GM18909 (cell line): ENCODE results near the gene SHOX.

Experiments used
- ATAC-seq: cut with Tn5 transposase; IDR thresholded peaks from one replicate; pipeline ENCODE4 v1.9.1; 2021; ENCODE audit warnings: mild to moderate bottlenecking; ENCODE audit not compliant: unreplicated experiment, poor library complexity

The SHOX gene

GRCh38 chrX:662126-662525 is 31.5 kb downstream of the SHOX start:
- no peak for ATAC-seq

GRCh38 chrX:663841-664240 is 33.2 kb downstream of the SHOX start:
- no peak for ATAC-seq

DNA sequence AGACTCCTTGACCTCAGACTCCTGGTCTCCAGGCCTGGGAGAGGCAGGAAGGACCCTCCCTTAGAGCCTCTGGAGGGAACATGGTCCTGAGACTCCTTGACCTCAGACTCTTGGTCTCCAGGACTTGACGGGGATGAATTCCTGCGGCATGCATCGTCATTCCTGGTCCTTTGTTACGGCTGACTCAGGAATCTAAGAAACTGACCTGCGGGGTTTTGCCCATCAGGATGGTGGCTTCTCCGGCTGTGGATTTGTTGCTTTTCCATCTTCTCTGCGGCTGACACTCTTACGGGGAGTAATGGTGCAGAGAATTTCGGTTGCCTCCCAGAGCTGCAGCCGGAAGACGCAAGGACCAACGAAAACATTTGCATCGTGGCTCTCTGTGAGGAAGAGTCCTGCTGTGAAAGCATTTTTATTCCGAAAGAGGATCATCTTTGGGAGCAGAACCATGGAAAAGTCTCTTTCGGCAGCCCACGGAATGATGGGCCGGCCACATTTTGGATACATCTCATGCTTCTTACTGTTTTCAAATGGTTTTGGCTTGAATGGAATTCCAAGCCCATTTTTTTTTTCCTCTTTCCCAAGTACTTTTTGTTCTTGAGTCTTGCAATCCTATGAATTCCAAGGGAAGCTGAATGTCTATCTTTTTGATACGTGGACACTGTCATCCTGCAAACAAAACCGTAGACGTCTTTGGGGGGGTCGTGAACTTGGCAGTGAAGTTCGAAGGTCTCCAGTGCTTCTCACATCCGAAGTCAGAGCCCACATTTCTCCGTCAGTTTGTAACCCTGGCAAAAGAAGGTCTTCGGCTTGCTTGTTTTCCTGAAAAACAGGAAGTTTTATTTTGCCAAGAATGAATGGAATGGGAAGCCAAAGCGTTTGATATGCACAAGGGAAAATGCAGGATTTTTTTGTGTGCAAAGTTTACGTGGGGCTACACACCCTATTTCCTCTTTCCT is 36.5 kb downstream of the SHOX start:
- no peak for ATAC-seq

DNA sequence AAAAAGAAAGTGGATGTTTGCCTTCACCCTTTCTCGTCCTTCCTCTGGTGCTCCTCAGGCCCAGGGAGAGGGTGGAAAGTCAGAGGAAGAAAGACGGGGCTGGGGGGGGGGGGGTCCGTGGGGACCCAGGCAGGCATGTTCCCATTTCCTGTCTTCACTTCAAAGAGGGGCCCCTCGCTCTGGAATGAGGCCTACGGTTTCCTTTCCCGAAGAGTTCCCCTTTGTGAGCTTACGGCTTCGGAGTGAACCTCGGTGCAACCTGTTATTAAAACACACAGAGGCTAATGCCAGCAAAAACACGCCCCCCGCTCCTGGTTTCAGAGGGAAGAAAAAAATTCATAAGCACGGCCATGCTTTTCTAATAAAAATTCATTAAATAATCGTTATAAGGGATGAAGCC is 40.1 kb downstream of the SHOX start:
- ATAC-seq = no peak

GRCh38 chrX:672931-673330 is 42.3 kb downstream of the SHOX start:
- ATAC-seq = no peak

DNA sequence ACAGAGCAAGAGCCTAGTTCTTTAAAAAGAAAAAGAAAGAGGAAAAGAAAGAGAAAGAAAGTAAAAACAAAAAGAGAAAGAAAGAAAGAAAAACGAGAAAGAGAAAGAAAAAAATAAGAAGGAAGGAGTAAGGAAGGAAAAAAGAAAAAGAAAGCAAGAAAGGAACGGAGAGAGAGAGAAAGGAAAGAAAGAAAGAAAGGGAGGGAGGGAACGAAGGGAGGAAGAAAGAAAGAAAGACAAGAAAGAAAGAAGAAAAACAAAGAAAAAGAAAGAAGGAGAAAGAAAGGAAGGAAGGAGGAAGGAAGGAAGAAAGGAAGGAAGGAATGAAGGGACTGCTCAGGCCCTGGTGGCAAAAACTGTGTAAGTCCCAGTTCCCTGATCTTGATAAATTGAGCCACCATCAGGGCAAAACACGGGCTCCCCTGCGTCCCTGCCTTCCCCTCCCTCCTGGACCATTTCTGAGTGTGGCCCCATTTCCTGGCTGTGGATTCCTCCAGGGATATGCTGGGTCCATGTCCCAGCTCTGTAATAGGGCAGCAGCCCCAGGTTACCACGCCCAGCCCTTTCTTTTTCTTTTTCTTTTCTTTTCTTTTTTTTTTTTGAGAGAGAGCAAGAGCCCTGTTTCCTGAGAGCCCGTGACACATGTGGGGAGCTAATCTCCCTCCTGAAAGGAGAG is 44.8 kb downstream of the SHOX start:
- ATAC-seq = no peak

DNA sequence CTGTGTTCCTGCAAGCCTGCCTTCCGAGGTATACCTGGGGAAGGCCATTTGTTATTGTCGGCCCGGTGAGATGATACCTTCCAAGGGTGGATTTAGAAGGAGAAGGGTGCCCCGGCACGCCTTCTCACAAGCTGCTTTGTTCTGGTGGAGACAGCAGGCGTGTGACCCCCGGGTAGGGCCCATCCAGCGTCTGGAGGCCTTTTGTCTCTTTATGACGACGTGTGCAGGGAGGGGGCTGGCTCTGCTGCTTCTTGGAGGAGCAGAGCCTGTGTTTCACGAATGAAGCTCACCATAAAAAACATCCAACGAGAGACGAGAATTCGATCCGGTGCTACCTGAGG is 45.3 kb downstream of the SHOX start:
- no peak for ATAC-seq

DNA sequence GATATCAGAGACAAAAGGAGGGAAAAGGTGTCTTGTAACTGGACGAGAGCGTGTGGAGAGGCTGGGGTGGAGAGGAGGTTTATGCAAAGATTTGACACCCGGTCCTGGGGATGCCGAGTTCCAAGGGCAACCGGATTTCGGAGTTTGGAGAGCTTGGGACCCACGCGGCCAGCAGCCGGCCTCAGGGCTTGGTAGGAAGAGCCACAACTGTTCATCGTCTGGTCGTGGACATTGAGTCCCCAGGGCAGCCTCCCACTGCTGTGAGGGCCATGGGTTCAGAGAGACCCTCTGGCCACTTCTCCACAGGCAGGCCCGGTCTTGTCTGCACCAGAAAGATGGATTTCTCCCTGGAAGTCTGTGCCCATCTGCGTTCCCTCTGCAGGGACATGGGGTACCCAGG is 46.8 kb downstream of the SHOX start:
- ATAC-seq = no peak

- no peak for ATAC-seq
These were observed 48.8 kb downstream of the SHOX start for GRCh38 chrX:679291-679979.

DNA sequence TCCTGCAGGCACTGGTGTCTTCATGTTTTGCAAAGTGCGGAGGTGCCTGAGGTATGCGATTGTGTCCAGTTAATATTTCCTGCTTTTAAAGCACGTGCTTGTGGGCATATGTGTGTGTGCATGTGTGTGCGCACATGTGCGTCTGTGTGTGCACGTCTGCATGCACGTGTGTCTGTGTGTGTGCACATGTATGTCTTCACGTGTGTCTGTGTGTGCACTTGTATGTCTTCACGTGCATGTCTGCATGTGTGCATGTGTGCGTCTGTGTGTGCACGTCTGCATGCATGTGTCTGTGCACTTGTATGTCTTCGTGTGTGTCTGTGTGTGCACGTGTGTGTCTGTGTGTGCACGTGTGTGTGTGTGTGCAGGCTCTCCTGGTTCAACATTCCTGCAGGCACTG is 49.5 kb downstream of the SHOX start:
- no peak for ATAC-seq

DNA sequence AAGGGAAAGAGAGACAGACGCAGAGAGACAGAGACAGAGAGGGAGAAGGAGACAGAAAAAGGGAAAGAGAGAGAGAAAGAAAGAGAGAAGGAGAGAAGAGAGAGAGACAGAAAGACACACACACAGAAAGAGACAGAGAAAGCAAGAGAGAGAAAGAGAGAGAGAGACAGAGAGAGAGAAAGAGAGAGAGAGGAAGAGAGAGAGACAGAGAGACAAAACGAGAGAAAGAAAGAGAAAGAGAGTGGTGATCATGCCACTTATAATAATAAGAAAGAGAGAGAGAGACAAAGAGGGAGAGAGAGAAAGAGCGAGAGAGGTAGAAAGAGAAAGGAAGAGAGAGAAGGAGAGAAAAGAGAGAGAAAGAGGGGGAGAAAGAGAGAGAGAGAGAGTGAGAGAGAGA is 51.4 kb downstream of the SHOX start:
- ATAC-seq = no peak

- ATAC-seq = no peak
These were observed 52.3 kb downstream of the SHOX start for GRCh38 chrX:682892-683291.

- no peak for ATAC-seq
These were observed 53.0 kb downstream of the SHOX start for GRCh38 chrX:683576-683975.

DNA sequence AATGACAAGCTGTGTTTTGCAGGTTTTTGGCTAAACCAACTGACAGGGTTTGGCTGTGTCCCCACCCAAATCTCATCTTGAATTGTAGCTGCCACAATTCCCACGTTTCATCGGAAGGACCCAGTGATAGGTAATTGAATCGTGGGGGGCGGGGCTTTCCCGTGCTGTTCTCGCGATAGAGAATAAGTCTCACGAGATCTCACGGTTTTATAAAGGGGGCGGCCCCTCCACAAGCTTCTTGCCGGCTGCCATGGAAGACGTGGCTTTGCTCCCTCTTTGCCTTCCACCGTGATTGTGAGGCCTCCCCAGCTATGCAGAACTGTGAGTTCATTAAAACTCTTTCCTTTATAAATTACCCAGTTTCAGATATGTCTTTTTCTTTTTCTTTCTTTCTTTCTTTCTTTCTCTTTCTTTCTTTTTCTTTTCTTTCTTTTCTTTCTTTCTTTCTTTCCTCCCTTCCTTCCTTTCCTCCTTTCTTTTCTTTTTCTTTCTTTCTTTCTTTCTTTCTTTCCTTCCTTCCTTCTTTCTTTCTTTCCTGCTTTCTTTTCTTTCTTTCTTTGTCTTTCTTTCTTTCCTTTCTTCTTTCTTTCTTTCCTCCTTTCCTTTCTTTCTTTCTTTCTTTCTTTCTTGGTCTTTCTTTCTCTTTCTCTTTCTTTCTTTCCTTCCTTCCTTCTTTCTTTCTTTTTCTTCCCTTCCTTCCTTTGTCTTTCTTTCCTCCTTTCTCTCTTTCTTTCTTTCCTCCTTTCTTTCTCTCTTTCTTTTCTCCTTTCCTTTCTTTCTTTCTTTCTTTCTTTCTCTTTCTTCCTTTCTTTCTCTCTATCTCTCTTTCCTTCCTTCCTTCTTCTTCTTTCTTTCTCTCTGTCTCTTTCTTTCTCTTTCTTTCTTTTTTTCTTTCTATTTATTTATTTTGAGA is 54.8 kb downstream of the SHOX start:
- ATAC-seq = no peak

- ATAC-seq = no peak
These were observed 59.4 kb downstream of the SHOX start for GRCh38 chrX:689983-690382.

DNA sequence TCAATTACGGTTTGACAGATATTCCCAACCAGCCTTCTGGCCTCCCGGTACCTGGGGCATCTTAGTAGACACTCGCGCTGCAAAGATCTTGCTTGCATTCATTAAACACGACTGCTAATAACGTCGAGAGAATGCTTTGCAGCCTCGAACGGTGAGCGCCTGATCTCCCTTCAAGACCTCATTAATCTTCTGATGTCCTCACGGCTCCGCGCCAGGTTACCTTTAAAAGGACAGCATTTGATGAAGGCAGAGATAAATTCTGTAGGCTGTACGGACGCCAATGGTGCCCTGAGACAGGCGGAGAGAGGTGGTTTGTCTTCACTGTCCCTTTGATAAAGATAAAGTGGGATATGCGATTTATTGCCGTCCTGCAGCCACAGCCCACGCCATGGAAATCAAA is 64.2 kb downstream of the SHOX start:
- no peak for ATAC-seq

- no peak for ATAC-seq
These were observed 67.6 kb downstream of the SHOX start for GRCh38 chrX:698206-698605.

DNA sequence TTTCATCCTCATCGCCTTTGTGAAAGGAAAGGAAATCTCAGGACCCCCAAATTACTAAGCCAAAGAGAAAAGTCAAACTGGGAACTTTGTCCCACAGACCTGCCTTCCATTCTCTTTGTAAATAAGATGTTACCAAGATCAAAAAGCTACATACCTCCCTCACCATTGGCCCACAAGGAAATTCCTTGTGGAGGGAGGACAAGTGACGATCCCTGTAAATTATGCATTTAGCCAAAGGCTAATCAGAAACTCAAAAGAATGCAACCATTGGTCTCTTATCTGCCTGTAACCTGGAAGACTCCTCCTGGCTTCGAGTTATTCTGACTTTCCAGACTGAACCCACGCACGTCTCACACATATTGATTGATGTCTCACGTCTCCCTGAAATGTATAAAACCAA is 70.3 kb downstream of the SHOX start:
- no peak for ATAC-seq

DNA sequence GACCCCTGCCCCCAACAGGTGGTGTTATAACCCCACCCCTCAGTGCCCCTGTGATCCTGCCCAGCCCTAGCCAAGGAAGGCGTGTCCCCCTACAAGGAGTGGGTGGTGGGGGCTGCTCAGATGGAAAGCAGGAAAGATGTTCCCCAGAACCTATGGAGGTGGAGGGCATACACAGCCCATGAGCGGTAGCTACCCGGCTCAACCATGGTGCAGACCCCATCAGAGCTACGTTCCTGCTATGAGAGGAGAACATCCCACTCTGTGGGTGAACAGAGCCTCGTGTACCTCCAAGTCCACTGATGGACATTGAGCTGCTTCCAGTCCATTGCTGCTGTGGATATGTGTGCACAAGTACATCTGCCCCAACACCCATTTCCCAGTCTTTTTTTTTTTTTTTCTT is 71.1 kb downstream of the SHOX start:
- ATAC-seq = no peak

- no peak for ATAC-seq
These were observed 72.9 kb downstream of the SHOX start for GRCh38 chrX:703466-703865.
